ENCODE data around the gene ARL6IP1.

Gene ARL6IP1

DNA sequence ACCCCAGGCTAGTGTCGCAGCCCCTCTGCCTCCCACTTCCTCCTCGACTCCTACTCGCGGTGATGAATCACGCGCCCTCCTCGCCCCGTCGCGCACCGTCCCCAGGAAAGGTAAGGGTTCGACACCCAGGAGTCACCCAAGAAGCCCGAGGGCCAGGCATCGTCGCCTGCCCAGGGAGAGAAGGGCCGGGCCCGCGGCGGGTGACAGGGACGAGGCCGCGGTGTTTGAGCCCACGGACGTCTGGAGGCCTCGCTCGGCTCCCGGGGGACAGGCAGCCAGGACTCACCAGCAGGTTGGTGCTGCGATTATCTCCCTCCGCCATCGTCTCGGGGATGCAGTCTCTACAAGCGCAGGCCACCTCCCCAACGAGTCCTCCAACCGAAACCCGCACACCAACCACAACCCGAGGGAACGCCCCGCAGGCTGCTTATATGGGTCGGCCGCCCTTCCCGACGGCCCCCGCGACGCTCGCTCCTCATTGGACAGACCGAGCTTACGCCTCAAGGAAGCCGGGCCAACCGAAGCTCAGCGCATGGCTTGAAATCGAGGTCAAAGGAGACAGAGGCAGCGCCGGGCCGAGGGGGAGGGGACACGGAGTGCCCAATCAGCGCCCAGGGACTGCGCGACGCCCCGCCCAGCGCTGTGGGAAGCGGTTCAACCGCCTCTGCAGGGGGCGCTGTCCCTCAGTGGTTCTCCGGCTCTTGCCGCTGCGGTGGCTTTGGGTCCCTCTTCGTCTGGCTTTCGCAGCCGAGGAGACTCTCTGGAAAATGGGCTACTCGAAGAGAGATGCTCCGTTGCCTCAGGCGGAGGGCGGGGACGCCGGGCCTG, at the start of gene ARL6IP1:
Gene ARL6IP1, minus strand, starts transcription at position 405 of the 828 bp plus-strand sequence. Its CDS starts 83 bp downstream, at position 322.
- peak; percentile 98 for DNase-seq

DNA sequence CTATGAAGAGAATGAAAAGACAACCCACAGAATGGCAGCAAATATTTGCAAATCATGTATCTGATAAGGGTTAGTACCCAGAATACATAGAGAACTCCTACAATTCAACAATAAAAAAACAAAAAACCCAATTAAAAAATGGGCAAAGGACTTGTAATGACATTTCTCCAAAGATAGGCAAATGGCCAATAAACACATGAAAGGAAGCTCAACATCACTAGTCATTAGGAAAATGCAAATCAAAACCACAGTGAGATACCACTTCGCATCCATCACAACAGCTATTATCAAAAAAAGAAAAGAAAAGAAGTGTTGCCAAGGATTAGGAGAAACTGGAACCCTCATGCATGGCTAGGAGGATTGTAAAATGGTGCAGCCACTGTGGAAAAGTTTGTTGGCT, 45.1 kb upstream of the ARL6IP1 start:
- no peak for DNase-seq

DNA sequence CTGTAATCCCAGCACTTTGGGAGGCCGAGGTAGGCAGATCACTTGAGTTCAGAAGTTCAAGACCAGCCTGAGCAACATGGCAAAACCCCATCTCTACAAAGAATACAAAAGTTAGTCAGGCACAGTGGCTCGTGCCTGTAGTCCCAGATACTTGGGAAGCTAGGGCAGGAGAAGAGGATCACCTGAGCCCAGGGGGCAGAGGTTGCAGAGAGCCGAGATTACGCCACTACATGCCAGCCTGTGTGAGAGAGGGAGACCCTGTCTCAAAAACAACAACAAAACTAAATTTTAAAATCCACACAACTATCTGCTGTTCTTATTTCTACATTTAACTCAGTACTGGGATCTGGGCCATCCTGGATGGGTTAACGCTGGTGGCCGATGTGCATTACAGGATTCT, 41.2 kb upstream of the ARL6IP1 start:
- no peak for DNase-seq

DNA sequence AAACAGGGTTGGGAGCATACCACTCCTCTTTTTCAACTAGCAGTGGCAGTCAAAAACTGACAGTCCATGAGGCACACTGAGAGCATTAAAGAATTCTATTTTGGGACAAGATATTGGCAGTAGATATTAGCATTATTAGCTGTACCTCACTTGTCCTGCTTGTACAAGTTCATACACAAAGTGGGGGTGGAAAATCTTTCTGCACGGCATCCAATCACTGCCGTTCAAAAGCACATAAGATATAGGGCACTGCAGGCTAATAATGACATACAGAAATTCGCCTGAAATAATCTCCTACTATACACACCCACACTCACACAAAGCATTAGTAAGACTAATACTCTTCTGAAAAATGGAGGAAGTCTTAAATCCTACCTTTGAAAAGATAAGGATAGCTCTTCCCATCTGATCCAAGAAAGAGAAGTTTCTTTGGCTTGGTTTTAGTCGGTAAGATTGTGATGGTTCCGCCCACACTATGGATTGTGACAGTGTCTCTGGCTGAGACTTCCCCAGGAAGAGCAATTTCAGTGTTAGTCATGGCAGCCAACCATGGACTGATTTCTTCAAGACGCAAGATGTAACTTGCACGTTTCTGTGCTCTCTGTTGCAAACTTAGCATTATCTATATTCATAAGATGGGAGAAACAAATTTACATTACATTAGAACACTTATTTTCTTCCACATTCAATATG, 40.6 kb upstream of the ARL6IP1 start:
- no peak for DNase-seq

- DNase-seq = no peak
These were observed 38.2 kb upstream of the ARL6IP1 start for GRCh38 chr16:18839555-18839954.

GRCh38 chr16:18836702-18837101, 35.4 kb upstream of the ARL6IP1 start:
- DNase-seq = no peak

- no peak for DNase-seq
These were observed 33.5 kb upstream of the ARL6IP1 start for GRCh38 chr16:18834864-18835263.

DNA sequence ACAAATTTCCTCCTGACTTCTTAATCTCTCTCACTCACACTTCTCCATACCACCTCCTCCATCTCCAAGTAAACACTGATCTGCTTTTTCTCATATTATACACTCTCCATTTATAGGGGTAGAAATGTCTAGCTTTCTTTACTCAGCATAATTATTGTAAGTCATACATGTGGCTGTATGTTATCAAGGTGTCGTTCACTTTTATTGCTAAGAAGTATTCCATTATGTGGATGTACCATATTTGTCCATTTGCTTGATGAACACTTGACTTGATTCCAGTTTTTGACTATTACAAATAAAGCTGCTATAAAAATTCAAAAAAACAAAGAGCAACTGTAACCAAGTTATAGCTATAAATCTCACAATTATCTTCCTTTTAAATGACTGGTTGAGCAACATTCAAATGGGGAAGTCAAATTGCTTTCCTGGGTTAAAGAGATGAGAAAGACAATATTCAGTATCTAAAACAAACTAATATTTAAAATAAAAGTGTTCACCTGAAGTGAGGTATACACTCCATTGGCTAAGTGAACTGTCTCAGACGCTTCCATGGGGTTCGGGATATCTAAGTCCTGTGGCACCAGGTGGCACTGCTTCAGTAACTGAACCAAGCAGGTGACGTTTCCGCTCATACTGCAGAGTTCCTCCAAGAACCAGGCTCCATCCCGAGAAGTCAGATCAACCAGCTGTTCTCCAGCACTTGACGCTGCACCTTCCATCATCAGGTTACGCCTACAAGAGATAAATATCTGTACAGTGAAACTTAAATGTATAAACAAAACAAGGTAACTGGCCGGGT, 32.6 kb upstream of the ARL6IP1 start:
- DNase-seq = no peak

DNA sequence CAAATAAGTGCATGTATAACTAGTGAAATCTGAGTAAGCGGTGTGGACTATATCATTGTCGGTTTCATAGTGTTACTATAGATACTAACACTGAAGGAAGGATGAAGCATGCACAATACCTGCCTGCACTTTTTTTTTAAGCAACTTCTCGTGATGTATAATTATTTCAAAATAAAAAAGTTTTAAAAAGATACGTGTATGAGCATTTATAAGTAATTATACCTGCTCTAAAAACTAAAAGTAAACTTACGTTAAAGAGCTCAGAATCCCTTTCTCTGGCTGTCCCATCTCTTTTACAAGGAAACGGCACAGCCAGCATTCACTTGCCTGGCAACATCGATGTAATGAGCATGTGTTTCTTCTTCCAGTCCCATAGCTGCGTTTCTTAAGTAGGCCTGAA, 31.3 kb upstream of the ARL6IP1 start:
- DNase-seq = no peak

DNA sequence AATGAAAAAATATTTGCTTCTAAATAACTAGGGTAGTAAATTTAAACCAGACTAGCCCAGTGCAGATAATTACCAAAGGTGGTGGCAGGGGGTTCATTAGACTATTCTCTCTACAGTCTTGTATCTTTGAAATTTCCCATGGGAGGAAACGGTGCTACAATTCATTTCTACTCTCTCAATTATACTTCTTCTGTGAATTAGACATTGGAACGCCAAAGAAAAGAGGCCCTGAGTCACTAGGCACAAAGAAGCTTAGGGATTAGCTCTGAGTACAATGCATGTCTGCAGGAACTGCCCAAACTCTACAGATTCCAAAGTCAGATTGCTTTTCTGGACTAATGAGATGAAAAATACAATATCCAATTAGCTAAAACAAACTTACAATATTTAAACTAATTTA, 30.7 kb upstream of the ARL6IP1 start:
- DNase-seq = no peak

DNA sequence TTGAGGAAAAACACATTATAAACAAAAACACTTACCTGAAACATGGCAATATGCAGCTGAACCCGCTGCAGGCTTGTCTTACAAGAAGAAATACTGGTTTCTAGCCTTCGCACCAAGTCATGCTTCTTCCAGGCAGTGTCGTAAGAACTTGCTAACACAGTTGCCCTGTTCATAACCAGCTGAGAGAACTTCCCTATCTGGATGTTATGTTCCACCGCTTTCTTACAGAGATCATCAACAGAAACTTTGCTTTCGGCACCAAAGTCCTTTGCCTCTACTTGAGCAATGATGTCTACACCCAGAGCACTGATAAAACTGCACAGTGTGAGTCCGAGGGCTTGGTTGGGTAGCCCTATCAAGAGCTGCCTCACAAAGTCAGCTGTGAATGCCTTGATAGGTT, 27.9 kb upstream of the ARL6IP1 start:
- no peak for DNase-seq

DNA sequence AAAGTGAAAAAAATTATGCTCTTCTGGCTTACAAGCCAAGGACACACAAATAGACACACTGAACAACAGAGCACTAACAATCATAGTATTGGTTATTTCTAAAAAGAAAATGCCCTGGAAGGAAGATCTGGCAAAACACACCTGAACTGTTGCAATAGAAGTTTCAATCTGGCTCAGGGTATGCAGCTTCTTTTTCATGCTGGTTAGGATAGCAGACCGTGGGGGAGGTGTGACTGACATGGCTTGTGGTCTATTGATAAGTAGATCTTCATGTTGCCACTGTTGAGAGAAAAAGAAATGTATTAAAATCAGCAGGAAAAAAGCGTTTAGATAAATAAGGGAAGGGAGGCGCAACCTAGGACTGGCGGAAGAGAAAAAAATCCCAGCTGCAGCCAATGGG, 26.5 kb upstream of the ARL6IP1 start:
- no peak for DNase-seq

- DNase-seq = no peak
These were observed 14.9 kb upstream of the ARL6IP1 start for GRCh38 chr16:18816286-18816685.

DNA sequence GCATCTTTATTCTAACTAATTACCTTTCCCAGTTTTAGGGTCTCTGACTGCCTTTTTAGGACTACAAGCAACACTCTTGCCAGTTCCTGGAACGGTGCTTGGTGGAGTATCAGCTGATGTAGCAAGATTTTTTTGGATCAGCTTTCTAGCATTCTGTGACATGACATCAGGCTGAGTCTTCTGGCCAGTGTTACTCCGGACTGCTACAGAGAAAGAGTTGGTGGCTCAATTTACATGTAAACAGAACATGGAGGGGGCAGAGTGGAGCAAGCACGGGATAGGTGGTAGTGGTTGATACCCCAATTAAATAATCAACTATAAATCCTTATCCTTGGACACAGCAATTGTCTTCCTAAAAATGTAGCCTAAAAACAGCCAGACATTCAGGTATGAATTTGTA, 10.6 kb upstream of the ARL6IP1 start:
- no peak for DNase-seq

- no peak for DNase-seq
These were observed 7.8 kb upstream of the ARL6IP1 start for GRCh38 chr16:18809165-18809564.

- no peak for DNase-seq
These were observed 4.0 kb upstream of the ARL6IP1 start for GRCh38 chr16:18805257-18805773.

DNA sequence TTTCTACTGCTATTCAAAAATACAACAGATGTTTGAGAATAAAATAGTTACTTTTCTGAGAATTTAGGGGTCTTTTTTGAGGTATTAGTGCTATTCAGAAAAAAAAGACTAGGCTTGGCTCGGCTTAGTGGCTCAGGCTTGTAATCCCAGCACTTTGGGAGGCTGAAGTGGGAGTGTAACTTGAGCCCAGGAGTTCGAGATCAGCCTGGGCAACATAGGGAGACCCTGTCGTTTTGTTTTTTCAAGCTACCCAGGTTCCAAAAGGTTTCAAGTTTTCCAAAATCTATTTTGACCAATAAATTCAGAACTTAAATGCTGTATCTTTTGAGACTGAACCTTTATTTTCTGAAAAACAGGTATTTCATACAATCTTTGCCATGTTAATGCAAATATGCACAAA, 3.2 kb upstream of the ARL6IP1 start:
- DNase-seq = no peak

DNA sequence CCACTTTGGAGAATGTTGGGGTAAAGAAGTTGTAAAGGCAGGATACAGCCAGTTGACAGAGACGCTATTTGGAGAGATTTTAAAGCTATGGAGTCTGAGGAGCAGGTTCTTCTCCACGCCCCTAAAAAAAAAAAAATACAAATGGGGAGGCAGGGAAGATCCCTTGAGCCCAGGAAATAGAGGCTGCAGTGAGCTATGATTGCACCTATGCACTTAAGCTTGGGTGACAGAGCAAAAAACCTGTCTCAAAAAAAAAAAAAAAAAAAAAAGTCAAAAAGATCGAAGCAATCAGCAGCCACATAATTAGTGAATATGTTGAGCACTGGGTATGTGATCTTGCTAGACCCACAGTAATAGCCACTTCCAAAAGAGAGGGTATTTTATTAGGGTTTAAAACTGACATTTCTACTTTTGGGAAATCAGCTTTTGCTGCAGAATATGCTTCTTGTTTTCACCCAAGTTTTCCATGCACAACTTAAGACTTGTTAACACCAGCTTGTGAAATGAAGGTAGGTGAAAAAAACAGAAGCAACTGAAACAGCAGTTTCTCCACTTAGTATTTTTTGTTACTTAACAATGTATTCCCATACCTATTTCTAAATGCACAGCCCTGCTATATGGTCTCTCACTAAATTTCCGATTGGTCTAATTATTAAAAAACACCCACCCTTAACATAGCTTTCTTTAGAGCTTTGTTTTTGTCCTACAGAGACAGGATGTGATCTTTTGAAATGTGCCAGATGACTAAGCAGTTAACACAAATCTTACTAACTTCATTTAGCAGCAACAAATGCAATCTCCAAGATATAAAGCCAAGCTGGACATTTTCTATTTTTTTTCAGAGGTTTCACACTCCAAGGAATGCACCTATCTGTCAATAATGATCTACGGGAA, 2.5 kb upstream of the ARL6IP1 start:
- no peak for DNase-seq

DNA sequence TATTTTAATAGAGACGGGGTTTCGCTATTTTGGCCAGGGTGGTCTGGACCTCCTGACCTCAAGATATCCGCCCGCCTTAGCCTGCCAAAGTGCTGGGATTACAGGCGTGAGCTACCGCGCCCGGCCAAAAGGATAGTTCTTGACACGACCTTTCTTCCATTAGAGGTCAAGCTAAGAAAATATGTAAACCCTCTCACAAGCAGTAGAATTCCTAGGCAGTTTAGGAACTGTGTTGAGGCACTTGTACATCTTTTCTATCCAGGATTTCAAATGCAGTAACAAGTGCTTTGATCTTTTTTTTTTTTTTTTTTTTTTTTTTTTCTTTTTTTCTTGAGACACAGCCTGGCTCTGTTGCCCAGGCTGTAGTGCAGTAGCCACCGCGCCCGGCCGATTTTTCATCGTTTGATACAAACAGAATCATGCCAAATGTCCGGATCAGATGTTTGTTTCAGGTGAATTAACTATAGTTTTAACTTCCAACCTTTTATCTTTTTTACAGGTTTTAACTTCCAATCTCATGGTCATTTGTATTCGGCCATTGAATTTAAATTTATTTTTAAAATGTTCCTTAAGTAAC, 1.5 kb upstream of the ARL6IP1 start:
- DNase-seq = no peak

- no peak for DNase-seq
These were observed 589 bp downstream of the ARL6IP1 start for GRCh38 chr16:18800775-18801144.

GRCh38 chr16:18800293-18800692, 1.1 kb downstream of the ARL6IP1 start:
- DNase-seq = no peak

GRCh38 chr16:18799500-18799899, 1.8 kb downstream of the ARL6IP1 start:
- no peak for DNase-seq
